HepG2 (cell line): ENCODE measurements around the gene TLR4. TPM values are rescaled to one million over a fixed set of nuclear protein-coding genes. Genes with fewer than 3 reads are reported as not detected.

ENCODE experiments used
- ATAC-seq: fragments of 200-7000 bp; cut with Tn5 transposase; 3 replicates; pipeline ENCODE4 v1.9.1; 2020; ENCODE audit warnings: mild to moderate bottlenecking, moderate library complexity
- BruUV-seq: library from RNA; stranded (reverse); fragments of 400-500 nt; replicated peaks from 2 replicates; lab custom pipeline; 2021; lab: Mats Ljungman, UMichigan
- CTCF ChIA-PET: fragments of 300-600 bp; formaldehyde crosslinking; extraction: SDS; loops from one replicate; lab custom pipeline; 2021; ENCODE audit warnings: low total read pairs, inconsistent platforms, low intra/inter-chr PET ratio; lab: Yijun Ruan, JAX
- POLR2A ChIA-PET: fragments of 350-600 bp; sonication (Branson Sonifier 250); formaldehyde crosslinking; loops from one replicate; lab custom pipeline; 2020; ENCODE audit warnings: antibody characterized with exemption, inconsistent platforms; lab: Yijun Ruan, JAX
- DNase-seq: peaks from one replicate; pipeline ENCODE4 v3.0.0-alpha.2; 2015; ENCODE audit warnings: low spot score
- FAIRE-seq: peaks from 3 replicates; lab custom pipeline; 2011; peaks lifted over from hg19 to GRCh38; lab: Jason Lieb, UNC
- H2AFZ ChIP-seq: one replicate; pipeline ENCODE4 v1.6.1; 2011; ENCODE audit warnings: low read length, inconsistent platforms
- H3K27ac ChIP-seq: fragments of 300-600 bp; 3 replicates; pipeline ENCODE4 v1.8.0; 2011; ENCODE audit warnings: mixed run types, mild to moderate bottlenecking, mixed read lengths, low read length, inconsistent platforms; ENCODE audit not compliant: insufficient read depth; ENCODE audit errors: extremely low read length
- H3K27me3 ChIP-seq, 2 experiments: fragments of 200-600 bp in 1 of 2; 2 replicates in 1 of 2; 3 replicates in 1 of 2; pipeline versions ENCODE4 v1.6.0 to v1.8.0; 2011; ENCODE audit warnings: low read length in 2 of 2, mild to moderate bottlenecking in 2 of 2, moderate library complexity in 2 of 2, inconsistent platforms in 1 of 2; ENCODE audit not compliant: insufficient read depth in 2 of 2, control insufficient read depth in 1 of 2
- H3K36me3 ChIP-seq, 2 experiments: fragments of 200-600 bp in 1 of 2; replicated peaks in 1 of 2; 2 replicates in 1 of 2; 3 replicates in 1 of 2; pipeline versions ENCODE4 v1.5.1 to v1.8.0; 2011; ENCODE audit warnings: low read length in 2 of 2, inconsistent platforms in 1 of 2; ENCODE audit not compliant: insufficient read depth in 2 of 2, control insufficient read depth in 1 of 2
- H3K4me1 ChIP-seq: 2 replicates; pipeline ENCODE4 v1.5.1; 2012; ENCODE audit warnings: low read length, inconsistent platforms; ENCODE audit not compliant: insufficient read depth
- H3K4me2 ChIP-seq: 2 replicates; pipeline ENCODE4 v1.6.0; 2011; ENCODE audit warnings: low read depth, low read length, inconsistent platforms
- H3K4me3 ChIP-seq, 3 experiments: fragments of 200-600 bp in 1 of 3; sonication (generic), shearing (Covaris generic) in 1 of 3; replicated peaks in 1 of 3; 2 replicates each; pipeline ENCODE4 v1.5.1; 2011 to 2016; ENCODE audit warnings: low read length in 3 of 3, inconsistent platforms in 2 of 3, low read depth in 2 of 3, mild to moderate bottlenecking in 2 of 3, control low read depth in 1 of 3, mixed read lengths in 1 of 3; ENCODE audit not compliant: insufficient read depth in 1 of 3
- H3K79me2 ChIP-seq: one replicate; pipeline ENCODE4 v1.6.1; 2011; ENCODE audit warnings: low read length, inconsistent platforms; ENCODE audit not compliant: insufficient read depth
- H3K9ac ChIP-seq: 2 replicates; pipeline ENCODE4 v1.6.0; 2011; ENCODE audit warnings: mild to moderate bottlenecking, low read depth, low read length, inconsistent platforms; ENCODE audit not compliant: insufficient read depth
- H3K9me3 ChIP-seq: 2 replicates; pipeline ENCODE4 v1.5.1; 2012; ENCODE audit warnings: mild to moderate bottlenecking, low read length
- H4K20me1 ChIP-seq: 2 replicates; pipeline ENCODE4 v1.6.0; 2011; ENCODE audit warnings: inconsistent platforms, mild to moderate bottlenecking, low read length, moderate library complexity; ENCODE audit not compliant: insufficient read depth
- KLF6 ChIP-seq: IDR thresholded peaks from 2 replicates; pipeline ENCODE4 v1.8.0; 2016; ENCODE audit warnings: missing biosample characterization, missing genetic modification reagents
- MTA1 ChIP-seq: sonication (generic); formaldehyde crosslinking; IDR thresholded peaks from 2 replicates; pipeline ENCODE4 v1.4.0; 2020; ENCODE audit warnings: missing genetic modification reagents, mild to moderate bottlenecking, borderline replicate concordance
- NFATC3 ChIP-seq: sonication (generic); formaldehyde crosslinking; IDR thresholded peaks from 2 replicates; pipeline ENCODE4 v1.5.1; 2020; ENCODE audit warnings: mild to moderate bottlenecking, missing genetic modification reagents
- ONECUT2 ChIP-seq: sonication (generic); formaldehyde crosslinking; IDR thresholded peaks from 2 replicates; pipeline ENCODE4 v1.4.0; 2020; ENCODE audit warnings: missing genetic modification reagents
- RARA ChIP-seq: IDR thresholded peaks from 2 replicates; pipeline ENCODE4 v1.6.1; 2016; ENCODE audit warnings: missing genetic modification reagents, missing compliant biosample characterization
- ZC3H13 ChIP-seq: sonication (generic); formaldehyde crosslinking; IDR thresholded peaks from 2 replicates; pipeline ENCODE4 v1.8.1; 2023; ENCODE audit warnings: mild to moderate bottlenecking, missing genetic modification reagents, moderate library complexity
- ZNF496 ChIP-seq: sonication (generic); formaldehyde crosslinking; IDR thresholded peaks from 2 replicates; pipeline ENCODE4 v1.8.1; 2023; ENCODE audit warnings: mild to moderate bottlenecking, moderate library complexity, missing genetic modification reagents; ENCODE audit not compliant: insufficient replicate concordance
- ZNF605 ChIP-seq: sonication (generic); formaldehyde crosslinking; IDR thresholded peaks from 2 replicates; pipeline ENCODE4 v1.8.0; 2022; ENCODE audit warnings: mild to moderate bottlenecking, missing genetic modification reagents
- whole genome bisulfite sequencing: methylation state at CpG from one replicate; pipeline ENCODE4 v1.1.6; 2017; ENCODE audit warnings: low lambda C conversion rate; 5-methylcytosine and 5-hydroxymethylcytosine counted together
- in situ Hi-C: cut with HindIII; loops from 2 replicates; pipeline ENCODE4 v1.10.0; 2017; ENCODE audit warnings: low pct_unique_long_range_greater_than_20kb; ENCODE audit not compliant: extremely low pct_ligation_motif_present
- intact Hi-C: fragments of 100-400 bp; cut with micrococcal nuclease; formaldehyde crosslinking; loops from one replicate; pipeline ENCODE4 v1.10.0; 2022; ENCODE audit not compliant: unreplicated experiment
- polyA plus RNA-seq, 8 experiments: library from polyadenylated mRNA; depleted of rRNA in 3 of 8; stranded (reverse) in 7 of 8; unstranded in 1 of 8; fragments of >200 nt; fragmentation: Illumina TruSeq in 4 of 8; extraction: Trizol in 4 of 8; gene quantifications; 2 replicates each; pipeline versions ENCODE4 v1.2.1 to v1.2.3, GENCODE V29; 2011 to 2016; ENCODE audit warnings: low read depth in 4 of 8, missing spikeins in 1 of 8, mixed read lengths in 1 of 8; ENCODE audit not compliant: insufficient read depth in 1 of 8
- total RNA-seq, 5 experiments: library from RNA; depleted of rRNA; stranded (reverse); fragments of >200 nt; fragmentation: Illumina TruSeq; extraction: Trizol; gene quantifications; 2 replicates each; pipeline ENCODE4 v1.2.3, GENCODE V29; 2016; ENCODE audit warnings: low read depth in 1 of 5
- TF ChIP-seq, protein P1 (sequence below): IDR thresholded peaks from 2 replicates; pipeline ENCODE4 v1.6.1; 2012; ENCODE audit warnings: inconsistent platforms
- TF ChIP-seq, protein P2 (sequence below): sonication (generic); formaldehyde crosslinking; IDR thresholded peaks from 2 replicates; pipeline ENCODE4 v1.5.0; 2020; ENCODE audit warnings: mild to moderate bottlenecking, missing genetic modification reagents
- TF ChIP-seq, protein P3 (sequence below): sonication (generic); formaldehyde crosslinking; IDR thresholded peaks from 2 replicates; pipeline ENCODE4 v1.5.1; 2020; ENCODE audit warnings: mild to moderate bottlenecking, missing genetic modification reagents, borderline replicate concordance

TLR4 gene
- total and polyA plus RNA-seq, 2 of the 13 experiments (the other 11 are each of a cell fraction or from before 2014, with no cell fraction given), result 0.07 to 0.22 TPM

DNA sequence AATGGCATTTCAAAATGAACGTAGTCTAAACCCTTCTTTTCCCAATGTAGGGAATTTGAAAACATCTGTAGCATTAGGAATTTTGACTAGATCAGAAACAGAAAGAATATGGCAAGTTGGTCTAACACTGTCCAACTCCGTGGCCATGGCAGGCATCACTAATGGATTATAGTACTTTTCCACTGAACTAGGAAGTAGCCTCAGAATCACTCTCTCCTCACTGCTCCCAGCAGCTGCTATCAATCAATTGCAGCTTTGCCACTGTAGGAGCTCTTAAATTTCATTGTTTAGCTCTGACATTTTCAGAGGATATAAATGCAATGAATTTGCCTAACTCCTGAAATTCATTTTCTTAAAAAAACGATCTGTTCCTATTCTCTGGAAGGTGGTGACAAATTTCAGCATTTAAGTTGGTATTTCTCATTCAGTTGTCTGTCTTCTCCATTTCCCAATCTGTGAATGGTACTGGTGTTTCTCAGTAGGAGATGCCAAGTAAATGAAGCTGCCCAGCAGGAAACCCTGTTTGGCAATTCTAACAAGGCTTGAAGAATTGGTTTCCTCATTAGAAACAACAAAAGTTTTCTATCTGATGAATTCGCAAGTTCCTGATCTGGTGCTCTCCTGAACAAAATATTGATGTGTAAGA lies 64.7 kb downstream of the TLR4 start:
- no peak for TF ChIP-seq KLF6 (CRISPR knock-in tag)
- TF ChIP-seq, protein P1, sequence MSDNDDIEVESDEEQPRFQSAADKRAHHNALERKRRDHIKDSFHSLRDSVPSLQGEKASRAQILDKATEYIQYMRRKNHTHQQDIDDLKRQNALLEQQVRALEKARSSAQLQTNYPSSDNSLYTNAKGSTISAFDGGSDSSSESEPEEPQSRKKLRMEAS, result no peak
- TF ChIP-seq, protein P2, sequence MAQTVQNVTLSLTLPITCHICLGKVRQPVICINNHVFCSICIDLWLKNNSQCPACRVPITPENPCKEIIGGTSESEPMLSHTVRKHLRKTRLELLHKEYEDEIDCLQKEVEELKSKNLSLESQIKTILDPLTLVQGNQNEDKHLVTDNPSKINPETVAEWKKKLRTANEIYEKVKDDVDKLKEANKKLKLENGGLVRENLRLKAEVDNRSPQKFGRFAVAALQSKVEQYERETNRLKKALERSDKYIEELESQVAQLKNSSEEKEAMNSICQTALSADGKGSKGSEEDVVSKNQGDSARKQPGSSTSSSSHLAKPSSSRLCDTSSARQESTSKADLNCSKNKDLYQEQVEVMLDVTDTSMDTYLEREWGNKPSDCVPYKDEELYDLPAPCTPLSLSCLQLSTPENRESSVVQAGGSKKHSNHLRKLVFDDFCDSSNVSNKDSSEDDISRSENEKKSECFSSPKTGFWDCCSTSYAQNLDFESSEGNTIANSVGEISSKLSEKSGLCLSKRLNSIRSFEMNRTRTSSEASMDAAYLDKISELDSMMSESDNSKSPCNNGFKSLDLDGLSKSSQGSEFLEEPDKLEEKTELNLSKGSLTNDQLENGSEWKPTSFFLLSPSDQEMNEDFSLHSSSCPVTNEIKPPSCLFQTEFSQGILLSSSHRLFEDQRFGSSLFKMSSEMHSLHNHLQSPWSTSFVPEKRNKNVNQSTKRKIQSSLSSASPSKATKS, result no peak
- no peak for TF ChIP-seq ZNF605 (CRISPR knock-in tag)
- TF ChIP-seq ZNF496, result no peak
- TF ChIP-seq, protein P3, sequence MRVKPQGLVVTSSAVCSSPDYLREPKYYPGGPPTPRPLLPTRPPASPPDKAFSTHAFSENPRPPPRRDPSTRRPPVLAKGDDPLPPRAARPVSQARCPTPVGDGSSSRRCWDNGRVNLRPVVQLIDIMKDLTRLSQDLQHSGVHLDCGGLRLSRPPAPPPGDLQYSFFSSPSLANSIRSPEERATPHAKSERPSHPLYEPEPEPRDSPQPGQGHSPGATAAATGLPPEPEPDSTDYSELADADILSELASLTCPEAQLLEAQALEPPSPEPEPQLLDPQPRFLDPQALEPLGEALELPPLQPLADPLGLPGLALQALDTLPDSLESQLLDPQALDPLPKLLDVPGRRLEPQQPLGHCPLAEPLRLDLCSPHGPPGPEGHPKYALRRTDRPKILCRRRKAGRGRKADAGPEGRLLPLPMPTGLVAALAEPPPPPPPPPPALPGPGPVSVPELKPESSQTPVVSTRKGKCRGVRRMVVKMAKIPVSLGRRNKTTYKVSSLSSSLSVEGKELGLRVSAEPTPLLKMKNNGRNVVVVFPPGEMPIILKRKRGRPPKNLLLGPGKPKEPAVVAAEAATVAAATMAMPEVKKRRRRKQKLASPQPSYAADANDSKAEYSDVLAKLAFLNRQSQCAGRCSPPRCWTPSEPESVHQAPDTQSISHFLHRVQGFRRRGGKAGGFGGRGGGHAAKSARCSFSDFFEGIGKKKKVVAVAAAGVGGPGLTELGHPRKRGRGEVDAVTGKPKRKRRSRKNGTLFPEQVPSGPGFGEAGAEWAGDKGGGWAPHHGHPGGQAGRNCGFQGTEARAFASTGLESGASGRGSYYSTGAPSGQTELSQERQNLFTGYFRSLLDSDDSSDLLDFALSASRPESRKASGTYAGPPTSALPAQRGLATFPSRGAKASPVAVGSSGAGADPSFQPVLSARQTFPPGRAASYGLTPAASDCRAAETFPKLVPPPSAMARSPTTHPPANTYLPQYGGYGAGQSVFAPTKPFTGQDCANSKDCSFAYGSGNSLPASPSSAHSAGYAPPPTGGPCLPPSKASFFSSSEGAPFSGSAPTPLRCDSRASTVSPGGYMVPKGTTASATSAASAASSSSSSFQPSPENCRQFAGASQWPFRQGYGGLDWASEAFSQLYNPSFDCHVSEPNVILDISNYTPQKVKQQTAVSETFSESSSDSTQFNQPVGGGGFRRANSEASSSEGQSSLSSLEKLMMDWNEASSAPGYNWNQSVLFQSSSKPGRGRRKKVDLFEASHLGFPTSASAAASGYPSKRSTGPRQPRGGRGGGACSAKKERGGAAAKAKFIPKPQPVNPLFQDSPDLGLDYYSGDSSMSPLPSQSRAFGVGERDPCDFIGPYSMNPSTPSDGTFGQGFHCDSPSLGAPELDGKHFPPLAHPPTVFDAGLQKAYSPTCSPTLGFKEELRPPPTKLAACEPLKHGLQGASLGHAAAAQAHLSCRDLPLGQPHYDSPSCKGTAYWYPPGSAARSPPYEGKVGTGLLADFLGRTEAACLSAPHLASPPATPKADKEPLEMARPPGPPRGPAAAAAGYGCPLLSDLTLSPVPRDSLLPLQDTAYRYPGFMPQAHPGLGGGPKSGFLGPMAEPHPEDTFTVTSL (CRISPR knock-in tag), result no peak
- TF ChIP-seq MTA1 (CRISPR knock-in tag), result no peak
- TF ChIP-seq RARA (CRISPR knock-in tag), result no peak
- no peak for TF ChIP-seq ZC3H13 (CRISPR knock-in tag)
- TF ChIP-seq ONECUT2 (CRISPR knock-in tag), result no peak
- no peak for TF ChIP-seq NFATC3 (CRISPR knock-in tag)
- H3K79me2 ChIP-seq, result no peaks in the 10 kb centered on the region
- H4K20me1 ChIP-seq, result no peaks in the 10 kb centered on the region
- in situ Hi-C loops (no loop called here), intact Hi-C loops (no loop called here)
- no peak overlapping the region for H3K27ac ChIP-seq
- H3K27me3 ChIP-seq, result no peaks in the 10 kb centered on the region
- no peak overlapping the region for H3K9ac ChIP-seq
- FAIRE-seq, result no peak
- 9% methylated on average over 4 of the region's 4 CpGs for WGBS
- H3K4me3 ChIP-seq, result no peak overlapping the region
- ChIA-PET CTCF (no interaction called here), POLR2A (no interaction called here)
- no peaks in the 10 kb centered on the region for H3K4me1 ChIP-seq
- ATAC-seq, result no peak
- H2AFZ ChIP-seq, result no peak overlapping the region
- H3K9me3 ChIP-seq, result no peaks in the 10 kb centered on the region
- no peak for DNase-seq
- no peak overlapping the region for H3K4me2 ChIP-seq
- no peaks in the 10 kb centered on the region for H3K36me3 ChIP-seq
- no TSS peak for BruUV-seq
